Endothelial cell of umbilical vein (primary cell): ENCODE data around the gene MAML2. TPM values are rescaled to one million over a fixed set of nuclear protein-coding genes. Genes with fewer than 3 reads are reported as not detected.

Experiments
- BruUV-seq: library from RNA; stranded (reverse); fragments of 400-500 nt; replicated peaks from 2 replicates; lab custom pipeline; 2021; lab: Mats Ljungman, UMichigan
- CTCF ChIA-PET: fragments of 300-600, 350-600 bp; sonication (Branson Sonifier 250); formaldehyde crosslinking; loops from one replicate; lab custom pipeline; 2021; ENCODE audit warnings: antibody characterized with exemption, inconsistent platforms; lab: Charles Lee
- POLR2A ChIA-PET: fragments of 300-600, 350-600 bp; sonication (Branson Sonifier 250); formaldehyde crosslinking; loops from one replicate; lab custom pipeline; 2021; ENCODE audit warnings: antibody characterized with exemption, inconsistent platforms; lab: Charles Lee
- DNase-seq: peaks from one replicate; pipeline ENCODE4 v3.0.0-alpha.2; 2011; ENCODE audit warnings: low read depth, low spot score
- FAIRE-seq: peaks from 2 replicates; lab custom pipeline; 2011; peaks lifted over from hg19 to GRCh38; lab: Jason Lieb, UNC
- H2AFZ ChIP-seq: 2 replicates; pipeline ENCODE4 v1.6.0; 2012; ENCODE audit warnings: low read depth, low read length, control low read depth, inconsistent platforms
- H3K27ac ChIP-seq: 2 replicates; pipeline ENCODE4 v1.5.1; 2011; ENCODE audit warnings: low read depth, mild to moderate bottlenecking, control low read depth, low read length, moderate library complexity; ENCODE audit not compliant: insufficient read depth
- H3K27me3 ChIP-seq, 2 experiments: 2 replicates each; pipeline versions ENCODE4 v1.6.0 to v1.6.1; 2011; ENCODE audit warnings: low read length in 2 of 2, mixed read lengths in 1 of 2; ENCODE audit not compliant: control insufficient read depth in 2 of 2, insufficient read depth in 2 of 2
- H3K36me3 ChIP-seq, 2 experiments: 2 replicates in 1 of 2; 3 replicates in 1 of 2; pipeline ENCODE4 v1.5.1; 2011; ENCODE audit warnings: low read length in 2 of 2, mild to moderate bottlenecking in 1 of 2, moderate library complexity in 1 of 2; ENCODE audit not compliant: control insufficient read depth in 2 of 2, insufficient read depth in 2 of 2; ENCODE audit errors: extremely low read depth in 1 of 2
- H3K4me1 ChIP-seq: 3 replicates; pipeline ENCODE4 v1.5.1; 2011; ENCODE audit warnings: mild to moderate bottlenecking, low read length; ENCODE audit not compliant: control insufficient read depth, insufficient read depth; ENCODE audit errors: extremely low read depth
- H3K4me2 ChIP-seq: 2 replicates; pipeline ENCODE4 v1.6.1; 2011; ENCODE audit warnings: low read length, control low read depth, mixed read lengths; ENCODE audit not compliant: insufficient read depth
- H3K4me3 ChIP-seq, 3 experiments: fragments of 200-600 bp in 1 of 3; sonication (generic), shearing (Covaris generic) in 1 of 3; replicated peaks in 1 of 3; 2 replicates each; pipeline ENCODE4 v1.5.1; 2011 to 2016; ENCODE audit warnings: control low read depth in 3 of 3, low read length in 3 of 3, mild to moderate bottlenecking in 2 of 3, inconsistent platforms in 1 of 3, low read depth in 1 of 3, moderate library complexity in 1 of 3; ENCODE audit not compliant: insufficient read depth in 1 of 3
- H3K79me2 ChIP-seq: 2 replicates; pipeline ENCODE4 v1.6.0; 2012; ENCODE audit warnings: low read length, inconsistent platforms; ENCODE audit not compliant: control insufficient read depth, insufficient read depth
- H3K9ac ChIP-seq: replicated peaks from 2 replicates; pipeline ENCODE3; 2011; ENCODE audit warnings: low read length, control low read depth; ENCODE audit not compliant: insufficient read depth; ENCODE audit errors: extremely low read depth
- H3K9me1 ChIP-seq: replicated peaks from 3 replicates; pipeline ENCODE4 v1.6.0; 2011; ENCODE audit warnings: mild to moderate bottlenecking, low read length; ENCODE audit not compliant: control insufficient read depth, insufficient read depth; ENCODE audit errors: extremely low read depth
- H3K9me3 ChIP-seq: replicated peaks from 2 replicates; pipeline ENCODE4 v1.5.1; 2012; ENCODE audit warnings: low read length, inconsistent platforms; ENCODE audit not compliant: control insufficient read depth, insufficient read depth
- H4K20me1 ChIP-seq: replicated peaks from 2 replicates; pipeline ENCODE3; 2011; ENCODE audit warnings: mild to moderate bottlenecking, low read length; ENCODE audit not compliant: control insufficient read depth, insufficient read depth; ENCODE audit errors: extremely low read depth
- CTCF ChIP-seq, 2 donors: IDR thresholded peaks; 1 replicate in 1 of 2; 2 replicates in 1 of 2; pipeline ENCODE4 v1.5.1; 2011; ENCODE audit warnings: low read length in 2 of 2, mild to moderate bottlenecking in 2 of 2, moderate library complexity in 2 of 2, control low read depth in 1 of 2, inconsistent platforms in 1 of 2, low read depth in 1 of 2; ENCODE audit not compliant: insufficient read depth in 1 of 2; ENCODE audit errors: extremely low read depth in 1 of 2
- EZH2 ChIP-seq: IDR thresholded peaks from 2 replicates; pipeline ENCODE4 v1.6.1; 2012; ENCODE audit warnings: borderline replicate concordance, low read depth, mild to moderate bottlenecking, moderate library complexity, low read length, inconsistent platforms; ENCODE audit not compliant: severe bottlenecking
- FOS ChIP-seq: IDR thresholded peaks from 2 replicates; pipeline ENCODE4 v1.6.1; 2011; ENCODE audit warnings: mild to moderate bottlenecking, low read length, moderate library complexity, borderline replicate concordance; ENCODE audit not compliant: insufficient read depth
- GATA2 ChIP-seq: IDR thresholded peaks from 2 replicates; pipeline ENCODE4 v1.7.0; 2011; ENCODE audit warnings: low read depth, mild to moderate bottlenecking, moderate library complexity, mixed read lengths, low read length; ENCODE audit not compliant: insufficient read length, insufficient read depth
- JUN ChIP-seq: IDR thresholded peaks from 2 replicates; pipeline ENCODE4 v1.6.1; 2011; ENCODE audit warnings: borderline replicate concordance, low read depth; ENCODE audit not compliant: insufficient read length, insufficient read depth
- MAX ChIP-seq: IDR thresholded peaks from 2 replicates; pipeline ENCODE4 v1.6.1; 2011; ENCODE audit not compliant: insufficient read depth, insufficient read length
- MYC ChIP-seq: IDR thresholded peaks from one replicate; pipeline ENCODE4 v1.6.1; 2011; ENCODE audit warnings: mild to moderate bottlenecking, low read depth, low read length
- POLR2A ChIP-seq: IDR thresholded peaks from 2 replicates; pipeline ENCODE4 v1.6.1; 2012; ENCODE audit warnings: low read depth, mild to moderate bottlenecking, control low read depth, low read length
- POLR2AphosphoS5 ChIP-seq: IDR thresholded peaks from 2 replicates; pipeline ENCODE4 v1.6.1; 2012; ENCODE audit warnings: low read depth, mild to moderate bottlenecking, control low read depth, low read length, moderate library complexity; ENCODE audit not compliant: insufficient read depth
- dilution Hi-C: fragments of 300-500 bp; cut with MboI; formaldehyde crosslinking; loops from one replicate; pipeline ENCODE4 v1.15.0; 2019; ENCODE audit warnings: low sequenced_read_pairs; ENCODE audit not compliant: extremely low pct_ligation_motif_present
- intact Hi-C: fragments of 100-400 bp; cut with micrococcal nuclease; formaldehyde crosslinking; loops from one replicate; pipeline ENCODE4 v1.10.0; 2022
- polyA plus RNA-seq, 4 experiments: library from polyadenylated mRNA; depleted of rRNA in 3 of 4; stranded (reverse) in 3 of 4; unstranded in 1 of 4; fragments of >200 nt; gene quantifications; 2 replicates each; pipeline versions ENCODE4 v1.2.1 to v1.2.3, GENCODE V29; 2011 to 2012; ENCODE audit warnings: missing spikeins in 1 of 4
- total RNA-seq: library from RNA; stranded (reverse); gene quantifications from 2 replicates; pipeline ENCODE4 v1.2.3, GENCODE V29; 2021

The MAML2 gene
- total and polyA plus RNA-seq, 2 donors (not counting 3 experiments of a cell fraction or from before 2014, with no cell fraction given): 12.4 to 16.8 TPM

- Histone ChIP-seq H2AFZ (no peak overlapping the region), H3K9me1 (no peaks in the 10 kb centered on the region), H3K27me3 (no peaks in the 10 kb centered on the region), H3K4me2 (no peak overlapping the region), H3K36me3 (no peaks in the 10 kb centered on the region), H3K9ac (no peak overlapping the region), H3K79me2 (no peaks in the 10 kb centered on the region), H4K20me1 (no peaks in the 10 kb centered on the region), H3K4me3 (no peak overlapping the region), H3K27ac (no peak overlapping the region), H3K4me1 (peaks cover 14% of the 10 kb centered on the region), H3K9me3 (no peaks in the 10 kb centered on the region)
- intact Hi-C loops: no loop called here
- BruUV-seq: no TSS peak
- FAIRE-seq (no peak), DNase-seq (no peak)
- no peak for TF ChIP-seq EZH2
- ChIA-PET CTCF (interaction anchor here (0.9 to 7.2 kb wide), 6 partner anchors 21 to 342 kb away, joined by 3 to 215 read pairs (median 5); partner anchors contain the start of gene MAML2), POLR2A (no interaction called here)
- dilution Hi-C loops: no loop called here
Observed at GRCh38 chr11:96051820-96052219, 291.2 kb downstream of the MAML2 start.

GRCh38 chr11:96050435-96051182 lies 292.4 kb downstream of the MAML2 start:
- FAIRE-seq: no peak
- intact Hi-C loops: no loop called here
- BruUV-seq: no TSS peak
- Histone ChIP-seq H3K36me3 (no peaks in the 10 kb centered on the region), H3K9me1 (no peaks in the 10 kb centered on the region), H3K9ac (no peak overlapping the region), H4K20me1 (no peaks in the 10 kb centered on the region), H3K4me3 (no peak overlapping the region), H3K9me3 (no peaks in the 10 kb centered on the region), H3K79me2 (no peaks in the 10 kb centered on the region), H3K27me3 (no peaks in the 10 kb centered on the region), H2AFZ (no peak overlapping the region), H3K27ac (no peak overlapping the region), H3K4me1 (peaks cover 12% of the 10 kb centered on the region), H3K4me2 (no peak overlapping the region)
- TF ChIP-seq JUN: no peak
- TF ChIP-seq GATA2: no peak
- no peak for TF ChIP-seq POLR2AphosphoS5
- TF ChIP-seq FOS: no peak
- TF ChIP-seq MAX: no peak
- TF ChIP-seq EZH2: no peak
- TF ChIP-seq MYC: no peak
- no peak for TF ChIP-seq POLR2A
- TF ChIP-seq CTCF (IDR thresholded peaks at IDR 0.05; ENCODE audit: extremely low read depth in 1 of 2, insufficient read depth in 1 of 2, low read depth in 1 of 2, low read length in 2 of 2): no peak
- DNase-seq: no peak
- CTCF ChIA-PET: interaction anchor here (1.9 to 7.2 kb wide), 3 partner anchors 215 to 293 kb away, joined by 7 to 215 read pairs (median 11); partner anchors contain the start of gene MAML2
- POLR2A ChIA-PET: no interaction called here
- dilution Hi-C loops: no loop called here
